HG02840 (cell line): ENCODE results near the gene BARHL1.
"Not testable (repeated sequence)": the region's sequence is repeated elsewhere in the genome, so short reads cannot be mapped to it uniquely, and the experiment has no call there.

Source experiments
- ATAC-seq: cut with Tn5 transposase; IDR thresholded peaks from one replicate; pipeline ENCODE4 v1.9.1; 2021; ENCODE audit warnings: mild to moderate bottlenecking, moderate library complexity, moderate number of reproducible peaks; ENCODE audit not compliant: unreplicated experiment, low FRiP score

Gene BARHL1

GRCh38 chr9:132555528-132555927 lies 26.9 kb upstream of the BARHL1 start:
- ATAC-seq = no peak

- no peak for ATAC-seq
These were observed 26.2 kb upstream of the BARHL1 start for GRCh38 chr9:132556235-132556634.

DNA sequence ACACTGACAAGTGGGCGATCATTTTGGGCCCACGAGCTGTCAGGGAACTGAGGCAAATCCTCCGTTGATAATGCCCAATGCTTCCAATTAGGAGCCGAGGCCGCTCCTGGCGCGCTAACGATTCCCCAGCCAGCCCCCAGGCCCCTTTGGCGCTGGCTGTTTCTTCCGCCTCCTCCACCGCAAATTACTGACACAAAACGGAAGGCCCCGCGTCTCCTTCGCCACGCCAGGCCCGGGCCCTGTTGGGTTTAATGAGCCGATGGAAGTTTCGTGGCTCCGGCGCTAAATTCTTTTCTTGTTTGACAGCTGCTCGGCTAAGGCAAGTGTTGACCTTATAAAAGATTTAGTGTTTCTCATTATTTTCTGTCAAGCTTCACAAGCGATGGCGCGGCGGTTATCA lies 25.7 kb upstream of the BARHL1 start:
- no peak for ATAC-seq

- ATAC-seq = no peak
These were observed 25.2 kb upstream of the BARHL1 start for GRCh38 chr9:132557159-132557558.

DNA sequence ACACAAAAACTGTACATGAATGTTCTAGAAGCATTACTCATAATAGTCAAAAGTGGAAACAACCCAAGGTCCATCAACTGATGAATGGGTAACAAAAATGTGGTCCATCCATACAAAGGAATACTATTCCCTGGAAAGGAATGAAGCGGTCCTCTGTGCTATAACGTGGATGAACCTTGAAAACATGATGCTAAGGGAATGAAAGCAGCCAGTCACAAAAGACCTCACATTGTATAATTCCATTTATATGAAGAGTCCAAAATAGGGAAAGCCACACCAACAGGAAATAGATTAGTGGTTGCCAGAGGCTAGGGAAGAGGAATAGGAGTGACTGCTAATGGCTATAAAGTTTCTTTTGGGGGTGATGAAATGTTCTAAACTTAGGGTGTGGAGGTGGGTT lies 22.7 kb upstream of the BARHL1 start:
- no peak for ATAC-seq

DNA sequence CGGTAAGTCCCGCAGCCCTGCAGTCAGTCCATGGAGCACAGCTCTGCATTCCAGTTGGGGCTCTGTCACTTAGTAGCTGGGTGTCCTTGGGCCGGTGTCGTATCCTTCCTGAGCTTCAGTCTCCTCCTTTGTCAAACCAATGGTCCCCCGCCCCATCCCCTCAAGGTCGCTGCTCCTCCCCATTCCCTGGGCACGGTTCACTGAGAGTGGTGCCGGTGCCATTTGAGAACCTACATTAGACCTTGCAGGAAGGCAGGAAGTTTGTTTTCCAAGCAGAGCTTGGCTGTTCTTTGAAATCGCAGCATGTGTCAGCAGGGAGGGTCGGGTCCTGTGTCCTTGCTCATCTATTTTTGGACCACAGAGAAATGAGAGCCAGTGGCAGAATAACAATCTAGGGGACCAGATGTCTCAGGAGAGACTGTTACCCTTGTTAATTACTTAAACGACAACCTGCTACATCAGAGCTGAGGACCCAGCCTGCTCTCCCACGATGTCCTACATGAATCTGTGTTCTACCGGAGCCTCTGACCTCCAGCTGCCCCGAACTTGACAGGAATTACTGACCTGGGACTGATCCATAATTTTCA lies 21.7 kb upstream of the BARHL1 start:
- no peak for ATAC-seq

DNA sequence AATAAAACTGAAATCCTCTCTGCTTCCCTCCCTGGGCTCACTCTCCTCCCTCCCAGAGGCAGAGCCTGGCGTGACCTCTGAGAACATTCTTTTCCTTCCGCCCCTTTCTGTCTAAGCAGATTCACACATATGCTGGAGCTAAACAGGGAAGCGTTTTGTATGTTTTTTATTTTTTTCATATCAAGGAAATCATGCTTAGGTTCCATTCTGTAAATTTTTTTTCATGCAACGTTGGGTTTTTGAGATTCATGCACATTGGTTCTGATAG lies 20.2 kb upstream of the BARHL1 start:
- no peak for ATAC-seq

DNA sequence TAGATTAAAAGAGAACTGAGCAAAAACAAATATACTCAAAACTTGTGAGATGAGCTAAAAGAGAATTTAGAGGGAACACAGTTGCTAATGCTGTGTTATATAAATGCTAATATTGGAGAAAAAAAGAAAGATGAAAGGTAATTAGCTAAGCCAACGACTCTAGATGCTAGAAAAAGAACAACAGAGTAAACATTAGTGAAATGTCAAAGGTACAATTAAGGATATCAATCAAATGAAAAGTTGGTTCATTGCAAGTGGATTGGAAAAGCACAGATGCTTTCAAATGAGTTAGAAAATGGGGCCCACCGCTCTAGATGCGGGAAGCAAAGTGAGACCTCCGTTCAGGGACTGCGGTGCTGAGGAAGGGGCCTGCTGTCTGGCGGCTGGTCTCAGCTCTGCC lies 17.9 kb upstream of the BARHL1 start:
- no peak for ATAC-seq

DNA sequence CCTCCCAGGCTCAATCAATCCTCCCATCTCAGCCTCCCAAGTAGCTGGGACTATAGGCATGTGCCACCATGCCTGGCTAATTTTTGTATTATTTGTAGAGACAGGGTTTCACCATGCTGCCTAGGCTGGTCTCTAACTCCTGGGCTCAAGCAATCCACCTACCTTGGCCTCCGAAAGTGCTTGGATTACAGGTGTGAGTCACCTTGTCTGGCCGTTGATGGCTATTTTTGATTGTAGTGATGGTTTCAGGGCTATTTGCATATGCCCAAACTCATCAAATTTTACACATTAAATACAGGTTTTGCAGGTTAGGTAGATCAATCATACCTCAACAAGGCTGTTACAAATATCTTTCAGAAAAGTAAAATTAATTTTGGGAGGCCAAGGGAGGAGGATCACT lies 13.6 kb upstream of the BARHL1 start:
- not testable (repeated sequence) for ATAC-seq

GRCh38 chr9:132571806-132572600 lies 10.4 kb upstream of the BARHL1 start:
- no peak for ATAC-seq

DNA sequence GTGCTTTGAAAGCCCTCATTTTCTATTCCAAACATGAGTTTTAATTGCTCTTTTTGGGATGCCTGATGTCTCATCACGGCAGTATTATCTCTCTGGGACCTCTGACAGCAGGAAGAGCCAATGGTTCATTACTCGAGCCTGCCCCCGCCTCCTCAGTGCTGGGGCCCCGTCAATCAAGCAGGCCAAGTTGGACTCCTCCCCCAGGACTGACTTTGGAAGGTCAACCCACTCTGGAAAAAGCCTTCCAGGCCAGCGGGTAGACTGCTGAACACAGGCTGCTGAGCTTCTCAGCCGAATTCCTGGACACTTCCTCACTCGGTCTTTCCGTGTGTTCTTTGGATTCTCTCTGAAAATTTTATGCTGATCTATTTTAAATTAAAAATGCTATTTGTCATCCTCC lies 9.5 kb upstream of the BARHL1 start:
- ATAC-seq = no peak

DNA sequence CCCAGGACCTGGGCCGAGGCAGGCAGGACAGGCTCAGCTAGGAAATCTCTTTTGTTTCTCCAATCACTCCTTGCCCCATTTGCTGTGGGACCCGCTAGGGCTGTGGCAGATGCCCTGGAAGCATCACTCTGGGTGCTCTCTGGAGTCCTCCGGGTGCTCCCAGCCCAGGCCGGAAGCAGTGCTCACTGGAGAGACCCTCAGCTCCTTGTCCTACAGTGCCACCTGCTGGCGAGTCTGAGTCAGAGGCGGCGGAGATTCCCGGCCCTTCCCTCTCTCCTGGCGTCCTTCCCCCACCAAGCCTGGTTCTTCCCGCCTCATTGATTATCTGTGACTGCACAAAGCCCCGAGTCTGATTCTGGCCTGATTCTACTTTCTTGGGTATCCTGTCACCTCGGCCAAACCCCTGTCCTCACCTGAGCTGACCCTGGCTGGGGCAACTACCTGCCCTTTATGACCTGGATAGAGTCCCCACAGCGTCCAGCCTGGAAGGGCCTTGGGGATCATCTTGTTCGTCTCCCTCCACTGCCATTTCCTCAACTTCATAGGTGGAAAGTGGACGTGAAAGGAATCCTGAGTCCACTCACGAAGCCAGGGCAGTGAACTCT lies 7.3 kb upstream of the BARHL1 start:
- ATAC-seq = no peak

GRCh38 chr9:132575811-132576210 lies 6.6 kb upstream of the BARHL1 start:
- no peak for ATAC-seq

DNA sequence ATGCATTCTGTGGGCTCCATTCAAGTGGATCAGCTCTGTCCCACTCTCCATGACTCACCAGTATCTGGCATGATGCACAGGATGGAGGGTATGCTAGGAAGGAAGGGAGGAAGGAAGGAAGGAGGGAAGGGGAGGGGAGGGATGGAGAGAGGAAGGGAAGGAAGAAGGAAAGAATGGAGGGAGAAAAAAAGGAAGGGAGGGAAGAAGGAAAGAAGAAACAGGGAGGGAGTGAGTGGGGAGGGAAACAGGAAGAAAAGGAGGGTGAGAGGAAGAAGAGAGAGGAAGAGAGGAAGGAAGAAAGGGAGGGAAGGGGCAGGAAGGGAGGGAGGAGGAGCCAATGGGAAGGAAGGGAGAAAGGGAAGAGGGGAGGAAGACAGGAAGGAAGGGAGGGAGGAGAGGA lies 5.3 kb upstream of the BARHL1 start:
- no peak for ATAC-seq

GRCh38 chr9:132578367-132578932 lies 4.0 kb upstream of the BARHL1 start:
- no peak for ATAC-seq

DNA sequence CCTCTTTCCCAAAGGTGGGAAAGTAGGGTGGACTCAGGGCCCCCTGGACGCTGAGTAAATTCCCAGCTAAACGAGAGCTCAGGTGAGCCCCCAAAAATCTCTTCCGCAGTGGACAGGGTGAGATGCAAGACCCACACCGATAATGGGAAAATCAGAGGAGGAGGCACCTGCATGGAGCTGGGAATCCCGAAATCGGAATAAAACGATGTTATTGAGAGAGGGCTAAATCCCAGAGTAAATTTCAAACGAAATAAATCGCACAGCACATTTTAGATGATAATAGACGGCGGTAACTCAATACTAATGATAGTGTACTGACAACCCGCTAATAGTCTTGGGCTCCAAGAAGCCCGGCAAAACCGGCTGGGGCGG lies 3.0 kb upstream of the BARHL1 start:
- no peak for ATAC-seq

DNA sequence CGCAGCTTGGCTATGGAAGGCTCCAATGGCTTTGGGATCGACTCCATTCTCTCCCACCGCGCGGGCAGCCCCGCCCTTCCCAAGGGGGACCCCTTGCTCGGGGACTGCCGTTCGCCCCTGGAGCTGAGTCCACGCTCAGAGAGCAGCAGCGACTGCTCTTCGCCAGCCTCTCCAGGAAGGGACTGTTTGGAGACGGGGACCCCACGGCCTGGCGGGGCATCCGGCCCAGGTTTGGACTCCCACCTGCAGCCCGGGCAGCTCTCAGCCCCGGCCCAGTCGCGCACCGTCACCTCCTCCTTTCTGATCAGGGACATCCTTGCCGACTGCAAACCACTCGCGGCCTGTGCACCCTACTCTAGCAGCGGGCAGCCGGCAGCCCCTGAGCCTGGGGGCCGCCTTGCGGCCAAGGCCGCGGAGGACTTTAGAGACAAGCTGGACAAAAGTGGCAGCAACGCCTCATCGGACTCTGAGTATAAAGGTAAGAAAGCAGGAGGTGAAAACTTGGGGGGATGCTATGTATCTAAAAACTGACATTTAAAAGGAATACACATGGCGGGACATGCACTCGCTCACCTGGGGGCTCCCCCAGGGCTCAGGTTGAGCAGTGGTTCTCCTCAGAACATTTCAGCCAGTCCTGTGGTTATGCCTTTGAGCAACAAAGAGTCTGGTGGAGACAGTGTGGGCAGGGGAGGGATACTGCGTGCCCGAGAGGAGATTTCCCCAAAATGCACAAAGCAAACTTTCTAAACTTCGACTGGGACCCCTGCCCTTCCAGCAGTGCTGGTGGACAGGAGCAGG lies 579 bp downstream of the BARHL1 start:
- ATAC-seq = no peak

- ATAC-seq = no peak
These were observed 1.3 kb downstream of the BARHL1 start for GRCh38 chr9:132583584-132584304.

DNA sequence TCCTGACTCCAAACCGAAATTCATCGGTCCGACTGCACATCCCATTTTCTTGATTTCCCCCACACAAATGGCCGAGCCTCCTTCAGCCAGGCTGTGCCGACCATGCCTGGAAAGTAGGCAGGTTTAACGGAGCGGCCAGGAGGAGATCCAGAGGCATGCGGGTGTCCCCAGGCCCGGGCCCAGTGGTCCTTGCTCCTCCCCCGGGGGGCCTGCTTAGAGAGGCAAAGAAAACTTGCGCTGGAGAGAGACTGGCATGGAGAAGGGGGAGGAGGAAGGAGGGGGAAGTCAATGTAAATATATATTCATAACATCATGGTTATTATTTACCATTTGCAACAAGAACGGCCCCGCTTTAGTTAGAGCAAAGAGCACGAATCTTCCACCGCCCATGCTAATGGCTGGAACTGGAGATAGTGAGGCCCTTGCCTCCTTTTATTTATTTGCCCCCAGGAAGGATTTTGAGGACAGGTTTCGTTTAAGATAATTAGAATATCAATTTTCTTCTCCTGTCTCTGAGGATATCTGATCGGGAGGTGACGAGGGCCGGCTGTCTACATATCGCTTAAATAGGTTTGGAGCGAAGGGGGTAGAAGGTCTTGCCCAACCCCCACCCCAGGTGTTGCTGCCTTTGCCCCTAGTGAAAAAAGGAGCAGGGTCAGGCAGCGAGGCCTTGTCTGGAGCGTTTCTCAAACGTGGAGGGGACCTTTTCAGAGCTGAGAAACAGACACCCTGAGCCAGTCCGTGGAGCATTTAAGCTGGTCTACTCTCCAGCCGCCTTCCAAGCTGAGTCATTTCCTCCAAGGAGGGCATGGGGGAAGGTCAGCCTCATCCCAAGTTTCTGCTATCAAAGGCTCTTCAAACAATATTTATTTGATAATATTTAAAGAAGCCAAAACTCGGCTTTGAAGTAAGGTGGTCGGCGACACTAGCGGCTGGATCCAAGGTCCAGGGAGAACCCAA lies 2.5 kb downstream of the BARHL1 start:
- no peak for ATAC-seq
